ENCODE results near the gene ANKRD49. TPM values are rescaled to one million over a fixed set of nuclear protein-coding genes. Genes with fewer than 3 reads are reported as not detected.

The ANKRD49 gene
- total RNA-seq, 1 donor from 2014 or later = 8.1 TPM

GRCh38 chr11:94518300-94518699 is 24.5 kb downstream of the ANKRD49 start:
- Mint-ChIP-seq H3K27me3 (ENCODE audit: unreplicated experiment) (peaks cover 3% of the 10 kb centered on the region), H3K4me3 (ENCODE audit: unreplicated experiment) (no peak overlapping the region), H3K36me3 (ENCODE audit: low read depth, unreplicated experiment) (no peaks in the 10 kb centered on the region), H3K4me1 (ENCODE audit: unreplicated experiment) (peaks cover 2% of the 10 kb centered on the region), H3K9me3 (ENCODE audit: unreplicated experiment) (no peaks in the 10 kb centered on the region), H3K27ac (ENCODE audit: unreplicated experiment) (no peak overlapping the region)
- TF ChIP-seq, protein P1, sequence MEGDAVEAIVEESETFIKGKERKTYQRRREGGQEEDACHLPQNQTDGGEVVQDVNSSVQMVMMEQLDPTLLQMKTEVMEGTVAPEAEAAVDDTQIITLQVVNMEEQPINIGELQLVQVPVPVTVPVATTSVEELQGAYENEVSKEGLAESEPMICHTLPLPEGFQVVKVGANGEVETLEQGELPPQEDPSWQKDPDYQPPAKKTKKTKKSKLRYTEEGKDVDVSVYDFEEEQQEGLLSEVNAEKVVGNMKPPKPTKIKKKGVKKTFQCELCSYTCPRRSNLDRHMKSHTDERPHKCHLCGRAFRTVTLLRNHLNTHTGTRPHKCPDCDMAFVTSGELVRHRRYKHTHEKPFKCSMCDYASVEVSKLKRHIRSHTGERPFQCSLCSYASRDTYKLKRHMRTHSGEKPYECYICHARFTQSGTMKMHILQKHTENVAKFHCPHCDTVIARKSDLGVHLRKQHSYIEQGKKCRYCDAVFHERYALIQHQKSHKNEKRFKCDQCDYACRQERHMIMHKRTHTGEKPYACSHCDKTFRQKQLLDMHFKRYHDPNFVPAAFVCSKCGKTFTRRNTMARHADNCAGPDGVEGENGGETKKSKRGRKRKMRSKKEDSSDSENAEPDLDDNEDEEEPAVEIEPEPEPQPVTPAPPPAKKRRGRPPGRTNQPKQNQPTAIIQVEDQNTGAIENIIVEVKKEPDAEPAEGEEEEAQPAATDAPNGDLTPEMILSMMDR (IDR thresholded peaks at IDR 0.05; ENCODE audit: unreplicated experiment) = no peak
- no peak for DNase-seq (ENCODE audit: low spot score)

GRCh38 chr11:94519478-94520084 is 25.8 kb downstream of the ANKRD49 start:
- no peaks in the 10 kb centered on the region for H3K9me3 Mint-ChIP-seq (ENCODE audit: unreplicated experiment)
- no peak for DNase-seq (ENCODE audit: low spot score)

DNA sequence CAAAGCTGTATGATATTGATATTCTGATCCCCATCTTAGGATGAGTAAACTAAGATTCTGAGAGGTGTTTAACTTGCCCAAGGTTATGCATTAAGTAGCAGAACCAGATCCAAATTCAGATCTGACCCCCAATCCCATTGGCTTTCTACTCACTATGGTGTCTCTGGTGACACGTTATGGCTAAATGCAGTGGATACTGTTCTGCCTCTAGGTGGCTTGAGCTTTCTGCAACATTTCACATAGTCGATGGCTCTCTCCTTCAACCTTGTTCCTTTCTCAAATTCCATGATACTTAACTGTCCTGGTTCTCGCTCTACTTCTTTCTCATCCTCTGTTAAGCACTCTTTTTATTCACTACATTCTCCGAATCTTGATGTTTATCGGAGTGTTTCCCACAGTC is 27.9 kb downstream of the ANKRD49 start:
- Mint-ChIP-seq H3K27ac (ENCODE audit: unreplicated experiment) (no peak overlapping the region), H3K36me3 (ENCODE audit: low read depth, unreplicated experiment) (no peaks in the 10 kb centered on the region), H3K27me3 (ENCODE audit: unreplicated experiment) (no peaks in the 10 kb centered on the region), H3K4me1 (ENCODE audit: unreplicated experiment) (no peaks in the 10 kb centered on the region), H3K9me3 (ENCODE audit: unreplicated experiment) (no peaks in the 10 kb centered on the region), H3K4me3 (ENCODE audit: unreplicated experiment) (no peak overlapping the region)
- no peak for DNase-seq (ENCODE audit: low spot score)
- TF ChIP-seq, protein P1 (IDR thresholded peaks at IDR 0.05; ENCODE audit: unreplicated experiment) = peak; percentile 55

More at GRCh38 chr11:94519478-94520084, 25.8 kb downstream of the ANKRD49 start:
- peaks cover 3% of the 10 kb centered on the region for H3K27me3 Mint-ChIP-seq (ENCODE audit: unreplicated experiment)
- no peaks in the 10 kb centered on the region for H3K36me3 Mint-ChIP-seq (ENCODE audit: low read depth, unreplicated experiment)
- peaks cover 2% of the 10 kb centered on the region for H3K4me1 Mint-ChIP-seq (ENCODE audit: unreplicated experiment)
- H3K4me3 Mint-ChIP-seq (ENCODE audit: unreplicated experiment) = no peak overlapping the region
- no peak overlapping the region for H3K27ac Mint-ChIP-seq (ENCODE audit: unreplicated experiment)
- TF ChIP-seq, protein P1 (IDR thresholded peaks at IDR 0.05; ENCODE audit: unreplicated experiment) = peak; percentile 77

DNA sequence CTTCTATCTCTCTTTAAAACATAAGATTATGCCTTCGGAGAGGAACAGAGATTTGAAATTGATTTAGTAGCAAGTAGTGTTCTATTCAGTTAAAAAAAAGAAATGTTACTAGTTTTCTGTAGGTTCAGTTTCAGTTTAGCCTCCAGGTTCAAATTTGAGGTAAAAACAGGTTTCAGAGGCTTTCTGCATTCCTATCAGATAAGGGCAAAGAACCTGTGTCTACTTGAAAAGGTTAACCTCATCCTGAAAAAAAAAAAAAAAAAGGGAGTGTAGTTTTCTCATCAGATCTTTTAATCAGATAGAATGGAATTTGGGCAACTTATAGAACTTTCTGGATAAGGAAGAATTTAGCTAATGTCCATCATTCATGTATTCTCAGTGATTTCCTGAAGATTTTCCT is 30.6 kb downstream of the ANKRD49 start:
- Mint-ChIP-seq H3K4me1 (ENCODE audit: unreplicated experiment) (no peaks in the 10 kb centered on the region), H3K27ac (ENCODE audit: unreplicated experiment) (no peak overlapping the region), H3K27me3 (ENCODE audit: unreplicated experiment) (no peaks in the 10 kb centered on the region), H3K4me3 (ENCODE audit: unreplicated experiment) (no peak overlapping the region), H3K36me3 (ENCODE audit: low read depth, unreplicated experiment) (no peaks in the 10 kb centered on the region), H3K9me3 (ENCODE audit: unreplicated experiment) (no peaks in the 10 kb centered on the region)
- DNase-seq (ENCODE audit: low spot score) = no peak
- TF ChIP-seq, protein P1 (IDR thresholded peaks at IDR 0.05; ENCODE audit: unreplicated experiment) = no peak

DNA sequence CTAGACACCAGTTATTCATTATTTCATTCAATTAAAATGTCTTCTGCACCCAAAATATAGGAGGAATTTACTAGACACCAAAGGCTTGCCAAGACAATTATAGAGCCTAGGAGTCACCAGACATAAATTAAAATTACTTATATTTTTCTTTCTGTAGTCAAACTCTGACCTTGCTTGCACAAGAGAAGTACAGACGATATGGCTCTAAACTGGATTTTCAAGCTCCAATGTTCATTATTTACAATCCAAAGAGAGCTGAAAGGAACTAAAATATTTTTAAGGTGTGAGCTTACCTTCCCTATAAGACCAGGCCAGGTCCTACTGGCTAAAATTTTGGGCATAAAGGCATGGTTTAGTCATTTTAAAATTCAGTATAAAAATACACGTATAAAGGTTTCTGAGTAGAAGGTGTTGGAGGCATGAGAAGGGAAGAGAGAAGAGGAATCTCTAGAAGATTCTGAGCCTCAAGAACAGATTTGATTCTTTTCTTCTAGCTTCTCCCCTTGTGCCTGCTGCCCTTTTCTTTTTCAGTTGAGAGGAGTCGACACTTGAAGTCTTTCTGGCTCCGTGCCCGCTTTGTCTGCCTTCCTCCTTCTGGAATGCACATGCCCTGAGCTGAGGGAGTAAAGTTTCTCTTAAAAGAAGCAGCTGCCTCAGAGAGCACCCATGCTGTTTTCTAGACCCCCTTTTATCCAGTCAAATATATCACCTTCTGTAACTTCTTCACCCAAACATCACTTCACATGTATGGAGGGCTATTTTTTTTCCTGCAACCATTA is 32.0 kb downstream of the ANKRD49 start:
- Mint-ChIP-seq H3K27ac (ENCODE audit: unreplicated experiment) (no peak overlapping the region), H3K27me3 (ENCODE audit: unreplicated experiment) (no peaks in the 10 kb centered on the region), H3K4me1 (ENCODE audit: unreplicated experiment) (no peaks in the 10 kb centered on the region), H3K9me3 (ENCODE audit: unreplicated experiment) (no peaks in the 10 kb centered on the region), H3K4me3 (ENCODE audit: unreplicated experiment) (no peak overlapping the region), H3K36me3 (ENCODE audit: low read depth, unreplicated experiment) (no peaks in the 10 kb centered on the region)
- TF ChIP-seq, protein P1 (IDR thresholded peaks at IDR 0.05; ENCODE audit: unreplicated experiment) = no peak
- DNase-seq (ENCODE audit: low spot score) = no peak
